HepG2 (cell line): ENCODE data around the gene SYTL1. TPM values are rescaled to one million over a fixed set of nuclear protein-coding genes. Genes with fewer than 3 reads are reported as not detected.

Experiments
- ARHGAP35 ChIP-seq: sonication (generic); formaldehyde crosslinking; IDR thresholded peaks from 2 replicates; pipeline ENCODE4 v1.9.0; 2022; ENCODE audit warnings: mild to moderate bottlenecking, inconsistent platforms, moderate library complexity, missing genetic modification reagents, borderline replicate concordance
- ARID4A ChIP-seq: sonication (generic); formaldehyde crosslinking; IDR thresholded peaks from 2 replicates; pipeline ENCODE4 v1.5.0; 2020; ENCODE audit warnings: mild to moderate bottlenecking, missing genetic modification reagents, borderline replicate concordance
- GFI1 ChIP-seq: sonication (generic); formaldehyde crosslinking; IDR thresholded peaks from 2 replicates; pipeline ENCODE4 v1.5.0; 2020; ENCODE audit warnings: missing genetic modification reagents, mild to moderate bottlenecking, borderline replicate concordance
- HOXA5 ChIP-seq: sonication (generic); formaldehyde crosslinking; IDR thresholded peaks from 2 replicates; pipeline ENCODE4 v1.4.0; 2020; ENCODE audit warnings: missing genetic modification reagents
- NR2F2 ChIP-seq: IDR thresholded peaks from 2 replicates; pipeline ENCODE4 v1.6.1; 2012; ENCODE audit warnings: low read depth, inconsistent platforms, borderline replicate concordance
- REL ChIP-seq: sonication (generic); formaldehyde crosslinking; conservative IDR thresholded peaks from 2 replicates; pipeline ENCODE4 v1.8.0; 2022; ENCODE audit warnings: mild to moderate bottlenecking, missing genetic modification reagents, moderate library complexity
- RXRA ChIP-seq: sonication (generic); formaldehyde crosslinking; IDR thresholded peaks from 2 replicates; pipeline ENCODE4 v1.5.1; 2020; ENCODE audit warnings: missing genetic modification reagents
- SATB2 ChIP-seq: sonication (generic); formaldehyde crosslinking; IDR thresholded peaks from 2 replicates; pipeline ENCODE4 v1.5.0; 2020; ENCODE audit warnings: missing genetic modification reagents
- SIX4 ChIP-seq: sonication (generic); formaldehyde crosslinking; IDR thresholded peaks from 2 replicates; pipeline ENCODE4 v1.4.0; 2020; ENCODE audit warnings: missing genetic modification reagents
- YEATS2 ChIP-seq: sonication (generic); formaldehyde crosslinking; IDR thresholded peaks from 2 replicates; pipeline ENCODE4 v1.4.0; 2020; ENCODE audit warnings: missing genetic modification reagents, borderline replicate concordance
- ZBTB4 ChIP-seq: sonication (generic); formaldehyde crosslinking; IDR thresholded peaks from 2 replicates; pipeline ENCODE4 v1.4.0; 2020; ENCODE audit warnings: missing genetic modification reagents, mild to moderate bottlenecking, borderline replicate concordance
- ZNF256 ChIP-seq: sonication (generic); formaldehyde crosslinking; conservative IDR thresholded peaks from 2 replicates; pipeline ENCODE4 v1.4.0; 2020; ENCODE audit warnings: missing genetic modification reagents
- ZNF362 ChIP-seq: sonication (generic); formaldehyde crosslinking; IDR thresholded peaks from 2 replicates; pipeline ENCODE4 v1.4.0; 2020; ENCODE audit warnings: missing genetic modification reagents, mild to moderate bottlenecking, borderline replicate concordance
- polyA plus RNA-seq, 8 experiments: library from polyadenylated mRNA; depleted of rRNA in 3 of 8; stranded (reverse) in 7 of 8; unstranded in 1 of 8; fragments of >200 nt; fragmentation: Illumina TruSeq in 4 of 8; extraction: Trizol in 4 of 8; gene quantifications; 2 replicates each; pipeline versions ENCODE4 v1.2.1 to v1.2.3, GENCODE V29; 2011 to 2016; ENCODE audit warnings: low read depth in 4 of 8, missing spikeins in 1 of 8, mixed read lengths in 1 of 8; ENCODE audit not compliant: insufficient read depth in 1 of 8
- total RNA-seq, 5 experiments: library from RNA; depleted of rRNA; stranded (reverse); fragments of >200 nt; fragmentation: Illumina TruSeq; extraction: Trizol; gene quantifications; 2 replicates each; pipeline ENCODE4 v1.2.3, GENCODE V29; 2016; ENCODE audit warnings: low read depth in 1 of 5
- TF ChIP-seq, protein P1 (sequence below): sonication (generic); formaldehyde crosslinking; IDR thresholded peaks from 2 replicates; pipeline ENCODE4 v1.4.0; 2020; ENCODE audit warnings: missing genetic modification reagents, low read depth, mild to moderate bottlenecking, borderline replicate concordance
- TF ChIP-seq, protein P2 (sequence below): IDR thresholded peaks from 2 replicates; pipeline ENCODE4 v1.6.1; 2016; ENCODE audit warnings: low read depth

Gene SYTL1
- total and polyA plus RNA-seq, 2 of the 13 experiments (the other 11 are each of a cell fraction or from before 2014, with no cell fraction given) = 11.1 to 17.8 TPM

GRCh38 chr1:27321813-27322568 lies 19.8 kb upstream of the SYTL1 start, which contains the start of gene TMEM222 (continued):
- peak; percentile 84; the same call in 1 of the 2 replicates for TF ChIP-seq HOXA5 (CRISPR knock-in tag)
- peak; percentile 61 for TF ChIP-seq ZBTB4
- TF ChIP-seq, protein P1, sequence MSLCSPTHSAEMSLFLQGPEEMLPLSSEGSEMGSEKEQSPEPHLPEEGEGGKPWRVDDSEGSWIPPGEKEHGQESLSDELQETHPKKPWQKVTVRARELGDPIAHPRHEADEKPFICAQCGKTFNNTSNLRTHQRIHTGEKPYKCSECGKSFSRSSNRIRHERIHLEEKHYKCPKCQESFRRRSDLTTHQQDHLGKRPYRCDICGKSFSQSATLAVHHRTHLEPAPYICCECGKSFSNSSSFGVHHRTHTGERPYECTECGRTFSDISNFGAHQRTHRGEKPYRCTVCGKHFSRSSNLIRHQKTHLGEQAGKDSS (CRISPR knock-in tag) = peak; percentile 27; the same call in 1 of the 2 replicates
- TF ChIP-seq NR2F2 = no peak; the same call in 1 of the 2 replicates
- TF ChIP-seq RXRA (CRISPR knock-in tag) = peak; percentile 85
- no peak for TF ChIP-seq ZNF362
- no peak; the same call in 1 of the 2 replicates for TF ChIP-seq GFI1
- TF ChIP-seq ARID4A = peak; percentile 95
- TF ChIP-seq SIX4 (CRISPR knock-in tag) = peak; percentile 29; the same call in 1 of the 2 replicates
- TF ChIP-seq YEATS2 (CRISPR knock-in tag) = peak; percentile 99
- peak; percentile 47; the same call in 1 of the 2 replicates for TF ChIP-seq REL (CRISPR knock-in tag)
- TF ChIP-seq SATB2 (CRISPR knock-in tag) = 0 out of 2 replicates have a peak, but pooled peaks have one; percentile 23
- TF ChIP-seq, protein P2, sequence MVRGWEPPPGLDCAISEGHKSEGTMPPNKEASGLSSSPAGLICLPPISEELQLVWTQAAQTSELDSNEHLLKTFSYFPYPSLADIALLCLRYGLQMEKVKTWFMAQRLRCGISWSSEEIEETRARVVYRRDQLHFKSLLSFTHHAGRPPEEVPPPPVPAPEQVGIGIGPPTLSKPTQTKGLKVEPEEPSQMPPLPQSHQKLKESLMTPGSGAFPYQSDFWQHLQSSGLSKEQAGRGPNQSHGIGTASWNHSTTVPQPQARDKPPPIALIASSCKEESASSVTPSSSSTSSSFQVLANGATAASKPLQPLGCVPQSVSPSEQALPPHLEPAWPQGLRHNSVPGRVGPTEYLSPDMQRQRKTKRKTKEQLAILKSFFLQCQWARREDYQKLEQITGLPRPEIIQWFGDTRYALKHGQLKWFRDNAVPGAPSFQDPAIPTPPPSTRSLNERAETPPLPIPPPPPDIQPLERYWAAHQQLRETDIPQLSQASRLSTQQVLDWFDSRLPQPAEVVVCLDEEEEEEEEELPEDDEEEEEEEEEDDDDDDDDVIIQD (CRISPR knock-in tag) = peak; percentile 53; the same call in 1 of the 2 replicates
- TF ChIP-seq ARHGAP35 = peak; percentile 32; the same call in 1 of the 2 replicates
- TF ChIP-seq ZNF256 (CRISPR knock-in tag) = no peak
